ENCODE data around the gene CTH.

- TF ChIP-seq CTCF (conservative IDR thresholded peaks at IDR 0.05; ENCODE audit: low read depth in 2 of 2) (no peak), REST (IDR thresholded peaks at IDR 0.05; ENCODE audit: unreplicated experiment) (no peak), EZH2 (IDR thresholded peaks at IDR 0.05; ENCODE audit: low read depth, unreplicated experiment) (no peak), POLR2AphosphoS5 (IDR thresholded peaks at IDR 0.05; ENCODE audit: low read depth) (no peak)
These were observed 18.2 kb downstream of the CTH start for GRCh38 chr1:70429219-70429618.

All from GM23338 (cell line).